HepG2 (cell line): Measurements from ENCODE around the gene SCRT2. TPM values are rescaled to one million over a fixed set of nuclear protein-coding genes. Genes with fewer than 3 reads are reported as not detected.
A peak's percentile ranks its signal among the peaks of the same experiment; 100 is the strongest.

Experiments
- ATF2 ChIP-seq: sonication (generic); formaldehyde crosslinking; IDR thresholded peaks from 2 replicates; pipeline ENCODE4 v1.4.0; 2020; ENCODE audit warnings: missing genetic modification reagents
- DBP ChIP-seq: sonication (generic); formaldehyde crosslinking; IDR thresholded peaks from 2 replicates; pipeline ENCODE4 v1.4.0; 2020; ENCODE audit warnings: missing genetic modification reagents; ENCODE audit errors: not compliant biosample characterization
- E2F1 ChIP-seq: sonication (generic); formaldehyde crosslinking; IDR thresholded peaks from 2 replicates; pipeline ENCODE4 v1.5.0; 2020; ENCODE audit warnings: missing genetic modification reagents
- GATAD2A ChIP-seq: IDR thresholded peaks from 2 replicates; pipeline ENCODE4 v1.6.1; 2016
- IRF9 ChIP-seq: sonication (generic); formaldehyde crosslinking; IDR thresholded peaks from 2 replicates; pipeline ENCODE4 v1.8.0; 2022; ENCODE audit warnings: missing genetic modification reagents, mild to moderate bottlenecking, borderline replicate concordance
- RXRB ChIP-seq: IDR thresholded peaks from 2 replicates; pipeline ENCODE4 v1.6.1; 2016; ENCODE audit warnings: borderline replicate concordance, missing genetic modification reagents, missing compliant biosample characterization
- YEATS2 ChIP-seq: sonication (generic); formaldehyde crosslinking; IDR thresholded peaks from 2 replicates; pipeline ENCODE4 v1.4.0; 2020; ENCODE audit warnings: missing genetic modification reagents, borderline replicate concordance
- ZBED4 ChIP-seq: sonication (generic); formaldehyde crosslinking; IDR thresholded peaks from 2 replicates; pipeline ENCODE4 v1.4.0; 2020; ENCODE audit warnings: missing genetic modification reagents, borderline replicate concordance
- ZFP1 ChIP-seq: IDR thresholded peaks from 2 replicates; pipeline ENCODE4 v1.6.1; 2016
- ZNF18 ChIP-seq: sonication (generic); formaldehyde crosslinking; IDR thresholded peaks from 2 replicates; pipeline ENCODE4 v1.8.0; 2022; ENCODE audit warnings: mild to moderate bottlenecking, missing genetic modification reagents; ENCODE audit not compliant: insufficient replicate concordance
- ZNF460 ChIP-seq: sonication (generic); formaldehyde crosslinking; IDR thresholded peaks from 2 replicates; pipeline ENCODE4 v1.5.1; 2020; ENCODE audit warnings: missing genetic modification reagents, mild to moderate bottlenecking, borderline replicate concordance
- ZNF510 ChIP-seq: sonication (generic); formaldehyde crosslinking; IDR thresholded peaks from 2 replicates; pipeline ENCODE4 v1.4.0; 2020; ENCODE audit warnings: low read depth, mild to moderate bottlenecking, missing genetic modification reagents
- ZNF709 ChIP-seq: sonication (generic); formaldehyde crosslinking; IDR thresholded peaks from 2 replicates; pipeline ENCODE4 v1.5.0; 2020; ENCODE audit warnings: mild to moderate bottlenecking, missing genetic modification reagents
- ZNF878 ChIP-seq: sonication (generic); formaldehyde crosslinking; IDR thresholded peaks from 2 replicates; pipeline ENCODE4 v1.8.1; 2023; ENCODE audit warnings: mild to moderate bottlenecking, missing genetic modification reagents, moderate library complexity
- polyA plus RNA-seq, 8 experiments: library from polyadenylated mRNA; depleted of rRNA in 3 of 8; stranded (reverse) in 7 of 8; unstranded in 1 of 8; fragments of >200 nt; fragmentation: Illumina TruSeq in 4 of 8; extraction: Trizol in 4 of 8; gene quantifications; 2 replicates each; pipeline versions ENCODE4 v1.2.1 to v1.2.3, GENCODE V29; 2011 to 2016; ENCODE audit warnings: low read depth in 4 of 8, missing spikeins in 1 of 8, mixed read lengths in 1 of 8; ENCODE audit not compliant: insufficient read depth in 1 of 8
- total RNA-seq, 5 experiments: library from RNA; depleted of rRNA; stranded (reverse); fragments of >200 nt; fragmentation: Illumina TruSeq; extraction: Trizol; gene quantifications; 2 replicates each; pipeline ENCODE4 v1.2.3, GENCODE V29; 2016; ENCODE audit warnings: low read depth in 1 of 5

SCRT2 gene
- total and polyA plus RNA-seq, 2 of the 13 experiments (the other 11 are each of a cell fraction or from before 2014, with no cell fraction given): not detected

- TF ChIP-seq DBP (CRISPR knock-in tag) (peak; percentile 96), ZNF18 (CRISPR knock-in tag) (peak; percentile 89), GATAD2A (CRISPR knock-in tag) (0 out of 2 replicates have a peak, but pooled peaks have one; percentile 36), ZBED4 (CRISPR knock-in tag) (peak; percentile 99), YEATS2 (CRISPR knock-in tag) (no peak; the same call in 1 of the 2 replicates), ZNF878 (CRISPR knock-in tag) (peak; percentile 72; the same call in 1 of the 2 replicates), ZNF460 (no peak), ZNF510 (CRISPR knock-in tag) (peak; percentile 83; the same call in 1 of the 2 replicates), E2F1 (CRISPR knock-in tag) (peak; percentile 63; the same call in 1 of the 2 replicates), ZNF709 (peak; percentile 99), RXRB (CRISPR knock-in tag) (peak; percentile 49; the same call in 1 of the 2 replicates), ATF2 (CRISPR knock-in tag) (peak; percentile 74; the same call in 1 of the 2 replicates), ZFP1 (CRISPR knock-in tag) (peak; percentile 61; the same call in 1 of the 2 replicates), IRF9 (CRISPR knock-in tag) (peak; percentile 96; the same call in 1 of the 2 replicates)
These were observed at the start of gene SCRT2 (continued) for GRCh38 chr20:675453-676314.
